ENCODE data around the gene ORC1.

The ORC1 gene

DNA sequence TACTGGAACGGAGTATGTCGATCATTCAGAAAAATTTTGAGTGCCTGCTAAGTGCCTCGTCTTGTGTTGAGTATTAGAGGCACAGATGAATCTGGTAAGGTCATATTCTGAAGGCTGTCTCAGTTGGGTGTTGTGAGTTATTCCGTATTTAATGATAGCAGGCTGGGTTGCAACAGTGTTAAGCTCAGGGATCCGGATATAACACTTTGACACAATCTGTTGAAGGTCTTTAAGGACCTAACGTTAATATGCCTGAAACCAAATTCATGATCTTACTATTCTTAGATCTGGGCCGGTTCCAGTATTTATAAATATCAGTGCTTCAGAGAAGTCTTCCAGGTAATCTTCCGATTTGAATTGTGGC, 734 bp upstream of the ORC1 start:
- Histone ChIP-seq H3K27ac (replicated peaks) (peak overlapping the region; percentile 94), H3K4me3 (replicated peaks; ENCODE audit: insufficient read depth, low read length) (peak overlapping the region; percentile 88), H3K27me3 (ENCODE audit: insufficient read depth, poor library complexity, severe bottlenecking) (no peaks in the 10 kb centered on the region)
- TF ChIP-seq POLR2AphosphoS5 (IDR thresholded peaks at IDR 0.05; ENCODE audit: low read depth) (no peak), GABPA (IDR thresholded peaks at IDR 0.05; ENCODE audit: low read depth) (no peak), CTCF (IDR thresholded peaks at IDR 0.05; ENCODE audit: insufficient read depth, low read length) (no peak), SPI1 (IDR thresholded peaks at IDR 0.05; ENCODE audit: borderline replicate concordance, low read depth) (no peak)
- TF ChIP-seq, protein P1, sequence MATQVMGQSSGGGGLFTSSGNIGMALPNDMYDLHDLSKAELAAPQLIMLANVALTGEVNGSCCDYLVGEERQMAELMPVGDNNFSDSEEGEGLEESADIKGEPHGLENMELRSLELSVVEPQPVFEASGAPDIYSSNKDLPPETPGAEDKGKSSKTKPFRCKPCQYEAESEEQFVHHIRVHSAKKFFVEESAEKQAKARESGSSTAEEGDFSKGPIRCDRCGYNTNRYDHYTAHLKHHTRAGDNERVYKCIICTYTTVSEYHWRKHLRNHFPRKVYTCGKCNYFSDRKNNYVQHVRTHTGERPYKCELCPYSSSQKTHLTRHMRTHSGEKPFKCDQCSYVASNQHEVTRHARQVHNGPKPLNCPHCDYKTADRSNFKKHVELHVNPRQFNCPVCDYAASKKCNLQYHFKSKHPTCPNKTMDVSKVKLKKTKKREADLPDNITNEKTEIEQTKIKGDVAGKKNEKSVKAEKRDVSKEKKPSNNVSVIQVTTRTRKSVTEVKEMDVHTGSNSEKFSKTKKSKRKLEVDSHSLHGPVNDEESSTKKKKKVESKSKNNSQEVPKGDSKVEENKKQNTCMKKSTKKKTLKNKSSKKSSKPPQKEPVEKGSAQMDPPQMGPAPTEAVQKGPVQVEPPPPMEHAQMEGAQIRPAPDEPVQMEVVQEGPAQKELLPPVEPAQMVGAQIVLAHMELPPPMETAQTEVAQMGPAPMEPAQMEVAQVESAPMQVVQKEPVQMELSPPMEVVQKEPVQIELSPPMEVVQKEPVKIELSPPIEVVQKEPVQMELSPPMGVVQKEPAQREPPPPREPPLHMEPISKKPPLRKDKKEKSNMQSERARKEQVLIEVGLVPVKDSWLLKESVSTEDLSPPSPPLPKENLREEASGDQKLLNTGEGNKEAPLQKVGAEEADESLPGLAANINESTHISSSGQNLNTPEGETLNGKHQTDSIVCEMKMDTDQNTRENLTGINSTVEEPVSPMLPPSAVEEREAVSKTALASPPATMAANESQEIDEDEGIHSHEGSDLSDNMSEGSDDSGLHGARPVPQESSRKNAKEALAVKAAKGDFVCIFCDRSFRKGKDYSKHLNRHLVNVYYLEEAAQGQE (IDR thresholded peaks at IDR 0.05; ENCODE audit: insufficient replicate concordance, low read depth), result no peak
- no peak for DNase-seq (ENCODE audit: low read depth in 1 of 2, low spot score in 1 of 2)

DNA sequence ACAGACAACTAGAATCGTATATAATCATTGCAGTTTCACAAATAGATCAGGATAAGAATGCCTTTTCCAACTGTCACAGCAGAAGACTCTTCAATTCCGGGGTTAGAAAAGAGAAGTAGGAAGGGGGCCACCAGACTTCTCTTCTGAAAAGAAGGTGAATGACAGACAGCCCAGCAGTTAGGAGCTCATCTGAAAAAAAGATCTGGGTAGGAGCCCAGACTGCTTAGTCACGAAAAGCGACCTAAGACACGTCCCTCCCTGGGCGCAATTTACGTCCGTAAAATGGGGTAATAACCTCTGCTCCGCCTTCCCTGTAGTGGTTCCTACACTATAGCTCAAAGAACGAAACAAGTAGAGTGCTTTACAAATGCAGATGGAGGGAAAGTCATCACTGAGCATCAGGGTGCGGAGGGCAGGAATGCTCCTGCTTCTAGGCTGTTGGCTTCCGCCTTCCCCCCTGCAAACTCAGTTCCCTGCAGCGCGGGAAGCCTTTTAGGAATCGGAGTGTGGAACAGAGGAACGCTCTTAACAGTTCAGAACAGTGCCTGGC, 582 bp downstream of the ORC1 start:
- H3K27ac ChIP-seq (replicated peaks), result peak overlapping the region; percentile 94
- peak; percentile 82 to 87 for DNase-seq (ENCODE audit: low read depth in 1 of 2, low spot score in 1 of 2)
- H3K4me3 ChIP-seq (replicated peaks; ENCODE audit: insufficient read depth, low read length), result peak overlapping the region; percentile 88
- TF ChIP-seq POLR2AphosphoS5 (IDR thresholded peaks at IDR 0.05; ENCODE audit: low read depth) (no peak; the same call in 1 of the 2 replicates), CTCF (IDR thresholded peaks at IDR 0.05; ENCODE audit: insufficient read depth, low read length) (no peak), GABPA (IDR thresholded peaks at IDR 0.05; ENCODE audit: low read depth) (no peak), SPI1 (IDR thresholded peaks at IDR 0.05; ENCODE audit: borderline replicate concordance, low read depth) (peak; percentile 45; the same call in 1 of the 2 replicates)
- no peaks in the 10 kb centered on the region for H3K27me3 ChIP-seq (ENCODE audit: insufficient read depth, poor library complexity, severe bottlenecking)

DNA sequence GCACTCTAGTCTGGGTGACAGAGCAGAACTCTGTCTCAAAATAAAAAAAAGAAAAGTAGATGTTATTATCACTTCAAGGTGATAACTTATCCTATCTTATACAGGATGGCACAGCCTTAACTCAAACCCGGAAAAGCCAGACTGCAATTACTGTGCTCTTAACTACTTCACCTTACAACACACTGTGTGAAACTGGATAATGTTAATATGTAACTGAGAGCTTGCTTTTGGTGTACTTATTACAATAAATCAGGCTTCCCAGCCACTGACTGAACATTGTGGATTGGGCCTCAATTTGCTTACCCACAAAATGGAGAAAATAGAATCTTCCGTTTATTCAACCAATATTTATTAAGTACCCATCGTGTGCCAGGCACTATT, 1.4 kb downstream of the ORC1 start:
- no peaks in the 10 kb centered on the region for H3K27me3 ChIP-seq (ENCODE audit: insufficient read depth, poor library complexity, severe bottlenecking)
- DNase-seq (ENCODE audit: low read depth in 1 of 2, low spot score in 1 of 2), result no peak
- peak overlapping the region; percentile 88 for H3K4me3 ChIP-seq (replicated peaks; ENCODE audit: insufficient read depth, low read length)
- H3K27ac ChIP-seq (replicated peaks), result peak overlapping the region; percentile 94
- TF ChIP-seq, protein P1 (IDR thresholded peaks at IDR 0.05; ENCODE audit: insufficient replicate concordance, low read depth), result no peak
- no peak for TF ChIP-seq GABPA (IDR thresholded peaks at IDR 0.05; ENCODE audit: low read depth)
- no peak for TF ChIP-seq CTCF (IDR thresholded peaks at IDR 0.05; ENCODE audit: insufficient read depth, low read length)
- TF ChIP-seq POLR2AphosphoS5 (IDR thresholded peaks at IDR 0.05; ENCODE audit: low read depth), result no peak
- TF ChIP-seq SPI1 (IDR thresholded peaks at IDR 0.05; ENCODE audit: borderline replicate concordance, low read depth), result no peak

DNA sequence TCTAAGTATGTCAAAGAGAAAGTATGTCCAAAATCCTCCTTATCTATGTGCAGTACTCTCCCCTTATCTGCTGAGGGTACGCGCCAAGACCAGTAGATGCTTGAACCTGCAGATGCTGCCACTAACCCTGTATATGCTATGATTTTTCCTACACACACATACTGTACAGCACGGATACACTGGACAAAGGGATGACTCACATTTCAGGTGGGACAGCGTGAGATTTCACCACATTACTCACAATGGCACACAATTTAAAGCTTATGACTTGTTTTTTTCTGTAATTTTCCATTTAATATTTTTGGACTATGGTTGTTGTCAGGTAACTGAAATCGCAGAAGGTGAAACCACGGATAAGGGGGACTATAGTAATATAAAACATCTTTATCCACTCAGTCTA, 4.1 kb downstream of the ORC1 start:
- H3K27ac ChIP-seq (replicated peaks), result no peak overlapping the region
- H3K27me3 ChIP-seq (ENCODE audit: insufficient read depth, poor library complexity, severe bottlenecking), result no peaks in the 10 kb centered on the region
- TF ChIP-seq POLR2AphosphoS5 (IDR thresholded peaks at IDR 0.05; ENCODE audit: low read depth) (no peak), GABPA (IDR thresholded peaks at IDR 0.05; ENCODE audit: low read depth) (no peak), SPI1 (IDR thresholded peaks at IDR 0.05; ENCODE audit: borderline replicate concordance, low read depth) (no peak), CTCF (IDR thresholded peaks at IDR 0.05; ENCODE audit: insufficient read depth, low read length) (no peak)
- no peak for DNase-seq (ENCODE audit: low read depth in 1 of 2, low spot score in 1 of 2)
- no peak overlapping the region for H3K4me3 ChIP-seq (replicated peaks; ENCODE audit: insufficient read depth, low read length)
